ENCODE results near the gene TTF2.
"Not testable (repeated sequence)": the region's sequence is repeated elsewhere in the genome, so short reads cannot be mapped to it uniquely, and the experiment has no call there.

The TTF2 gene

DNA sequence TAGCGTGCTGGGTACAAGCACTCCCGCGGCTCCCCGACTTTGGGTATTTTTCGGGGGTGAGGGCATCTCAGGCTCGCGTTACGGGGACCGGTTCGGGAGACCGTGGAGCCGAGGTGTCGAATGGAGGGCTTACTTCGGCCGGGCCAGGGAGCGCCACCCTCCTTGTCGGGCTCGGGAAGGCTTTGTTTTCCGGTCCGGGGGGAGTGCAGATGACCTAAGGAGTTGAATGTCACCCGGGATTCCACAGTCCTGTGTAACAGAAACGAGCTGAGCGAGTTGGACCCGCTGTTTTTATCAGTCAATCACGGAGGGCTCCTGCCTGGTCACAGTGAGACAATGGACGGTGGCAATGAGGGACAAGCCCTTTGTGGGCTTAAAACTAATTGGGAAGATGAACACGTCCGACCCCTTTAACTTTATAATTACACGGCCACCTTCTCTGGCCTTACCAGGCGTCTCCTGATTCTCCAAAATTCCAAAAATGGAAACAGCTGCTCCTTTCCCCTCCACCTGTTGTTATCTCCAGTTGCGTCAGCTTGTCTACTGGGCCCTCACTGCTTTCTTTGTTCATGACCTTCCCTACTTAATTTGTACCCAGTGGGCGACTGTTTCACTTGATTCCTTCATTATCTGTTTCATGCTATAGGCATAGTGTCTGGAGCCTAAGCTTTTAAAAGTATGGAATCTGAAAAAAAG lies 62.4 kb downstream of the TTF2 start:
- no peak for DNase-seq

DNA sequence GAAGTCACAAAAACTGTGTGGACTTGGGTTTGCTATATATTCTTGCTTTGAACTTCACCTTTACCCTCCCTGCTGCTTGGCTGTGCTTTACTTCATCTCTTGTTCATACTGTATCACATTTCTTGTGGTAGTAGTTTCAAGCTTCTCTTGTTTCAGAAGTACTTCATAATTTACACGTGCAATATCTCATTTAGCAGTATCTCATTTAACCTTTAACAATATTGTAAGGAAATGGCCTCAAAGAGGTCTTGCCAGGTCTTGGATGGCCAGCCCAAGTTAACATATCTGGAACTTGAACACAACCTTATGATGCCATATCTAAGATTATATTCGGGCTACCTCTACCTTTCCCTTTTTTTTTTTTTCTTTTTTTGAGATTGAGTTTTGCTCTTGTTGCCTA lies 63.1 kb downstream of the TTF2 start:
- DNase-seq = no peak

DNA sequence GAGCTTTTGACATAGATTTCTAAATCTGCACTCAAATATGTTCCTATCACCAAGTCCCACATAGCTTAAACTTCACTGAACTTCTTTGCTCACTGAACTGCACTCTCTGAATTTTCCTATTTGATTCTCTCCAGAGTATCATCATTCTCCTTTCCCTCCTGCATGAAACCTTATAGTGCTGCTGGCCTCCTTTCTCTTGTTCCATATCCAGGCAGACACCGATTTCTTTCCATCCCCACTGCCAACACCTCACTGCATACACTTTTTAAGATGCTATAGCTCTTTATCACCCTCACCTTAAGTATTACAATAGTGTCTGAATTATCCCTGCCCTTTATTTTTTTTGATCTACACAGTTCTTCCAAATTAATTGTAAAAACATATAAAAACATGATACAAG lies 64.5 kb downstream of the TTF2 start:
- no peak for DNase-seq

DNA sequence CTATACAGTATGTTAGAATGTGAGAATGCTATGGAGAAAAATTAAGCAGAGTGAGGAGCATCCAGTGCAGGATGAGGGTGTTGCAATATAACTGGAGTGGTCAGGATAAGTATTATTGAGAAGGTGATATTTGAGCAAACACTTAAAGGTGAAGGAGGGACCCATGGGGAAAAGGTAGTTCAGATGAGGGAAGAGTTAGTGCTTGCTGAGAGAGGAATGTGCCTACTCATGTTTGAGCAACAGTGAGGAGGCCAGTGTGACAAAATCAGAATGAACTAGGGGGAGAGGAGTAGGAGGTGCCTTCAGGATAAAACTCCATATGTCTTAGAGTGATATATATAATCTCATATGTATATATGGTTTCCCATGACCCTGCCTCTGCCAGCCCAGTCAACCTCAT lies 67.7 kb downstream of the TTF2 start:
- DNase-seq = no peak

DNA sequence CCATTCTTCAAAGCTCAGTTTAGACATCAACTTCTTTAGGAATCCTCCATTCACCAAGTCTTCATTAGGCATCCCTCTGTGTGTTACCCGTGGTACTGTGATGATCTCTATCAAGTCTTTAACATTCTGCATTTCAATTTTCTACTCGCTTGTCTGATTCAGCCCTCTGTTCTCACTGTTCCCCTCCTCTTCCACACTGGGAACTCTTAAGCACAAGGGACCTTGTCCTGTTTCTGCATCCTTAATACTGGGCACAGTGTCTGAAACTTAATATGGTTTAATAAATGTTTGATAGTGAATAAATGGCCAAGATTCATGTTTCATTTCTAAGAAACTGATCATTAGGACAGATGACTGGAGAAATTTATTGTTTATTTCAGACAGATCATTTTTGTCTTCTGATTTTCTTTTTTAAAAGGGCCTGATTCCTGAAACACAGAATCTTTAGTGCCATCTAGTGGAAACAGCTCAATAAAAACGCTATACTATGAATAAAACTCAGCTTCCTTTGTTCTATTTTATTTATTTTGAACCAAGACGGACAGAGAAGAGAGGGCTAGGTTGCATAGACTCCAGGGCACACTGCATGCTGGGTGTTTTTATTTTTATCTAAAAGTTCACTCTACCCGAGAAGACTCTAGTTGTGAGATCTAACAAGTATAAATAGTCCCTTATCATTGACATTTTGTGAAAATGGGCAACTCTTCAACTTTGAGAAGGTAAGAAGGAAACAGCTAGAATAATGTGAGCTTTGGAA lies 68.4 kb downstream of the TTF2 start:
- no peak for DNase-seq

DNA sequence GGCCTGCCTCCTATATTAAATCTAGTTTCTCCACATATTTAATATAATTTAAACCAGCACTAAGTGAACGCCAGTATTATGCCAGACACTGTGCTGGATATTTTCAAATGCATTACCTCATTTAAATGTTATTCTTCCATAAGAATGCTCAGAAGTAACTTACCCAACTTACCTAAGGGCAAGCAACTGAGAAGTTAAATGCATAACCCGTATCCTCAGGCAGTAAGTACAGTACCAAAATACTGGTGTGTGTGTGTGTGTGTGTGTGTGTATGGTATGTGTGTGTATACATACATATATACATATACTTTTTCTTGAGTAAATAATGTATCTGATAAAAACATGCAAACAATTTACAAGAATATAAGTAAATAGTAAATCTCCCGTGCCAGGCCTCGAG lies 70.4 kb downstream of the TTF2 start:
- DNase-seq = no peak

DNA sequence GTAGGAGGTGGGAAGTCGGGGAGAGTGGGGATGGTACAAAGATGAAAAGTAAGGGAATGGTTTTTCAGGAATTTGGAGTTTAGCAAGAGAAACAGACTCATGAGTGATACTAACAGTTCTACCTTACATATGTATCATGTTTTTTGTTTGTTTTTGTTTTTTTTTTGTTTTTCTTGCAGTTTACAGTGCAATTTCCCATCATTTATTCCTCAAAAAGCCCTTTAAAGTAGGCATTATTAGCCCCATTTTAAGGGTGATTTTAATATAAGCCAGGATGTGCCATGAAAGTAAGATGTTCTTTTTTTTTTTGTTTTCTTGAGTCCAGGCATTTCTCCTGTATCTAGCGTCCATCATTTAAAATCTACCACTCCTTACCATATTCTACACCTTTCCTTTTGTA lies 75.2 kb downstream of the TTF2 start:
- DNase-seq = no peak

DNA sequence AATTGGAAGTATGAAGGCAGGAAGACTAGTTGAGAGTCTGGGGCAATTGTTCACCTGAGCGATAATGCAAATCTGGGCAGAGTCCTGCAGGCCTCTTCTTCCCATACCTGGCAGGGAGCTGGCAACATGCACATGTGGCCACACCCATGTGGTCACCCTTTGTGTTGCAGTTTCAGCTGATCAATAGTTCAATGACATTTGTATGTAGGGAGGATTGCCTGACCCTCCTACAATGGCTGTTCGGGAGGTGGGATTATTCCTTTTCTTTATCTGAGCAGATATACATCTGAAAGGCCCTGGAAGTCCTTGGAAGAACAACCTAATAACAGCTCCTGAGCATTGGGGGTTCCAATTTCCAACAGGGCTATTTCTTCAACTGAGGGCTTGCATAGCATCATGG lies 76.6 kb downstream of the TTF2 start:
- DNase-seq = no peak

DNA sequence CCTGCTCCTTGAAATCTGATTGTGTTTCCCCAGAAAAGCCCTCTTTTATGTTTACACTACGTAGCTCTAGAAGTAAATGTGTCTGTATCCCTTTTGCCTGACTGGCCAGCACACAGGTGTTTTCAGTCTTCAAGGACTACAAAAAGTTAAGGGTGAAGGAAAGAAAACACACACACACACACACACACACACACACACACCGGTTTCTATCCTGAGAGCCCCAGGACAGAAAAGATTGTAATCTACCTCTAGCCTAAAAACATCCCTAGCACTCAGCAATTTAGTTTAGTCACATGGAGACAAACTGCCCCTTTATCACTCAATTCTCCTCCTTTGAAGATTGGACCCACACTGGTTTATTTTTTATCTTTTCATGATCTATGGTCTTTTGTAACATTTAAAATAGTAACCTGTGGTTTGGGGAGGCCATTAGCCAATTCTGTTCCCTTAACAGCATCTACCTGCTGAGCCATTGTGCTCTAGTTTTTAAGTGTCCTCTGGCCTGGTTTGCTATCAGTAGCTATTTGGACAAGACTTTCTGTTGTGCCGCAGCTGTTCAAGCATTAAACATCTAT lies 77.2 kb downstream of the TTF2 start:
- no peak for DNase-seq

DNA sequence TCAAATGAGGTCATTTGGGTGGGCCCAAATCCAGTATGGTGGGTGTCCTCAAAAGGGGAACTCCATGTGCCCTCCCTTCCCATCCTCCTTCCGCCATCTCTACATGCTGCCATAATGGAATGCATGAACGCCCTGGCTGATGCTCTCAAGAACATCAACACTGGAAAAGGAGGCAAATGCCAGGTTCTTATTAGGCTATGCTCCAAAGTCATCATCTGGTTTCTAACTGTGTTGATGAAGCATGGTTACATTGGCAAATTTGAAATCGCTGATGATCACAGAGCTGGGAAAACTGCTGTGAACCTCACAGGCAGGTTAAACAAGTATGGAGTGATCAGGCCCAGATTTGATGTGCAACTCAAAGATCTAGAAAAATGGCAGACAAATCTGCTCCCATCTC lies 78.0 kb downstream of the TTF2 start:
- DNase-seq = no peak

DNA sequence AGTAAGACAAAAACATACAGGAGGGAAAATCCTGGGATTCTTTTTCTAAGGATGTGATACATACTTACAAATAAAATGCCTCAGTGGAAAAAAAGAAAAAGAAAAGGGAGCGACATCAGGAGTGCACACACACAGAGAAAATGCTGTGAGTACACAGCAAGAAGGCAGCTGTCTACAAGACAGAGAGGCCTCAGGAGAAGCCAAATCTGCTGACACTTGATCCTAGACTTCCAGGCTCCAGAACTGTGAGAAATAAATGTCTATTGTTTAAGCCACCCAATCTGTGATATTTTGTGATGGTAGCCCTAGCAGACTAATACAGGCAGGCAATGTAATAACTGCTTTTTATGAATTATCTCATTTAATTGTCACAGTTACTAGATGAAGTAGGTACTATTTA lies 78.4 kb downstream of the TTF2 start:
- DNase-seq = no peak

DNA sequence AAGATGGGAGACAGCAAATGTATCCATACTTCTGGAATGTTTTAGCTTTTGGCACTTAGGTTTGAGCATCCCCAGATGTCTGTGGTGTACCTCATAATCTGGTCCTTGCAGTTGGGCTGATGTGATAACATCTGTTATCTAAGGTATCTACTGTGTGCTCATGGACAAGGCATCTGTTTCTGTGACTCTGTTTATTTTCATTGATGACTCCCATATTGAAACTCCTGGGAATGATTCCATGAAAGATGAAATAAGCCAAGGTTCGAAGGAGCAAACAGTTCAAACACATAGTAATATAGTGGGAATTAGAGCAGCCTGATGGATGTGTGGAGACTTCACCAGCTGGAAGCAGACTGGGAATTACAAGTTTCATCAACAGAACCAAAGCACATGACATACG lies 82.1 kb downstream of the TTF2 start:
- no peak for DNase-seq

DNA sequence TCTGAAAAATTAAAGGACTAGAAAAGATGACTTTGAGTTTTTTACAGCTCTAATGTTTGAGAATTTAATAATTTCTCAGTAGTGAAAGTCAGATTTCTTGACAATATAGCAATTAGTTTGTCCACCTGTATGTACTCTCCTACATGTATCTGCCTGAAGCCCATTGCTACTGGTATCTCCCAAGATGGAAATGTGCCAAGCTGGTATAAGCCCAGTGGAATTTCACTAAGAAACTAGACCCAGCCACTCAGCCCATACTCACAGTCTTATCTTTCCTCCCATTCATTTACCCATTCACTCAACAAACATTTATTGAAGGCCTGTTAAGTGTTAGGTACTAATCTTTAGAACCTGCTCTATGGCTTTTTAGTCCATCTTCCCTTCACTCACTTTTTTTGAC lies 83.0 kb downstream of the TTF2 start:
- no peak for DNase-seq

DNA sequence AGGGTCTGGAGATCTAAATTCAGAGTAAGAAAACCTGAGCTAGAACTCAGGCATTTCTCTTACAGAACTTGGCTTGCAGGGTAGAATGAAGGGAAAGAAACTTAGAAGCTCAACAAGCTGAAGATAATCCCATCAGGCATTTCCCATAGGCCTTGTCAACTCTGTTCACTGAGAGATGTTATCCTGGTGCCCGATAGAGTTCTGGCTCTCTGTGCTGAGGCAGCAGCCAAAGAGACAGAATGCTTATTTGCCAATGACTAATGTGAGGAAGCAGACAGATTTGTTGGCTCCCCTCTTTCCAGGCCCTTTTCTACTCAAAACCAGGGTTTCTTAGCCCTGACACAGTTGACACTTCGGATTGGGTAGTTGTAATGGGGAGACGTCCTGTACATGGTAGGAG lies 83.7 kb downstream of the TTF2 start:
- no peak for DNase-seq

DNA sequence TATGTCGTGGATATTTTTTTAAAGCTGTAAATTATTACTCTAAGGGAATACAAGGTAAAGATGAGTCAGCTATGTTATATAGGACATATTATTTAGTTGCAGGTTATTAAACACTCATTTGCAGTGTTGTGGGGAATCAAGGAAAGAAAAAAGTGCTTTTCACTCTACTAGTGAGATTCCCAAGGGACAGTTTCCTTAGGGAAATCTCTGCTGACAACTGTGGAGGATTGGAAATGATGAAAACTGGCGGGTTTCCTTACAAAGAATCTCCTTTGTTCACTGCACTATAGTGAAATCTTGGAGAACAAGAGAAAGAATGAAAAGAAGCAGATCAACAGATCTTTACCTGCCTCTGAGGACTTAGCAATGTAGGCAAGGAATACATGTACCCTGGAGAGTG lies 85.9 kb downstream of the TTF2 start:
- DNase-seq = no peak

DNA sequence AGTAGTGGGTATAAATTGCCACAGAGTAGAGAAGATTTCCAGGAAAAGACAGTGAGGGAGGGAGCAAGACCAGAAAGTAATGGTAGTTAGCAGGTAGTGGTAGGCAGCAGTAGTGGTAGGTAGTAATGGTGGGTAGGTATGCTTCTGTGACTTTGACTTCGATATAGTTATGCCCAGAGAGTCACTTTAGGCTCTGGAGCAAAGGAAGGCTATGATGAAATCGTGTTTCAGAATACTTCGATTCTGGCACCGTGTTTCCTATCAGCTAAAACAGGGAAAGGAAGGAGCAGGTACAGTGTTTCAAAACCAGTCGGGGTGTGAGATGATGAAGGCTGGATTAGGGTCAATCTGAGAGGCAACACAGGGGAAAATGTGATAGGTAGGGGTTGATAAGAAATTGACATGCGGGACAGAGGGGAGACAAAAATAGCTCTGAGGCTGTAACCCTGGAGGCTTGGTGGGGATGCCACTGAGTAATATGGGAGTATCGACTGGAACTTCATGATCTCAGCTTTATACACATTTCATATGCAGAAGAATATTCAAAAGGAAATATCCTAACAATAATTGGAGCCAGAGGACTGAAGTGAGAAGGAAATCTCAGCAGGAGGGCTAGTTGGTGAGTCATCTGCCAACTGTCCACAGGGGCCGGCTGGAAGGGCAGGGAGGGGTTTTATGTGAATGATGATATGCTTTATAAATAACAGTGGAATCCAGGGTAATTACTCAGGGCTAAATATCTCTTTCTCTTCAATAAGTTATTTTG lies 86.6 kb downstream of the TTF2 start:
- DNase-seq = no peak

DNA sequence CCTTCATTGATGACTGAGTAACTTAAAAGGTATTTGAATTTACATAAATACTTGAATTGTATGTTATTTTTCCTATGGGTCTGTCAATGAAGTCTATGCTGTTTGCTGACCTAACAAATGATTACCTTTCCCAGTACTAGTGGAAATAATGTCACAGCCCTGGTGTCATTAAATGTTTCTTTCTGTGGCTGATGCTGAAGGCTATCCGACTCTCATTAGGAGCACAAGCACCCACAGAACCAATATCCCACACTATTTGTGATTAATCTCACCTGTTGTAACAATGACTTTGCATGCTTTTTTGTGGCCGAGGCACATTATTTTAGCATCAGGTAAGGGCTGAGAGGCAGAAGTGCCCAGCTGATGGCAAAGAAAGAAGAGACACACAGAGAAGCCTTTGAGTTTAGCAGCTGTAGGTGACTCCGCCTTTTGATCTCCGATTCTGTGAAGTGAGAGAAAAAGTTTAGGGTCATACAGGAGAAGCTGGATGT lies 87.3 kb downstream of the TTF2 start:
- no peak for DNase-seq

DNA sequence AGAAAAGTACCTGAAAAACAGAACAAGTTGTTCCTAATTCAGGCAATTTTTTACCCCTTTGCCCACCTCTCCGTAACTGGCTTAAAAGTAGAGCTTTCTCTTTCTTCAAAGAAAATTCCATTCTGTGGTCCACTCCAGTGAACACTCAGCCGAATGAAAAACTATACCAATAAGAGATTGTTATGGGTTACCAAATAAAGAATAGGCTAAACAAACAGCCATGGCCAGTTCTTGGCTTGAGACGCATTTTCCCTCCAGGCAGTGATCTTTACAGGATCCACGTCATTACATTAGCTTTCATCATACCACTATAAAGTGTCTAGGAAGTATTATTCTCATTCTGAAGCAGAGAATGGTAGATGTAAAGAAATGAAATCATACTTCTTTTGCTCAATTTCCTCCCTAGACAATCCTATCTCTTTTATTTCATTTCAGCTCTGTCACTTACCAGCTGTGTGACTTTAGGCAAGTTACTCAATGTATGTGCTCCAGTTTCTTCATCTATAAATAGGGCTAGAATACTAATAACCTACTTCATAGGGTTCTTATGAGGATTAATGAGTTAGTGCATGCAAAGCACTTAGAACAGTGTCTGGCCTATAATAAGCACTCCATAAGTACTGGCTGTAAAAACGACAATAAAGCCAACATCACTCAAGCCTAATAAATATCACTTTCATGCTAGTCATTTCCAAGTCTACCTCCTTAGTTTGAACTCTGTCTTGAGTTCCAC lies 87.9 kb downstream of the TTF2 start:
- no peak for DNase-seq

DNA sequence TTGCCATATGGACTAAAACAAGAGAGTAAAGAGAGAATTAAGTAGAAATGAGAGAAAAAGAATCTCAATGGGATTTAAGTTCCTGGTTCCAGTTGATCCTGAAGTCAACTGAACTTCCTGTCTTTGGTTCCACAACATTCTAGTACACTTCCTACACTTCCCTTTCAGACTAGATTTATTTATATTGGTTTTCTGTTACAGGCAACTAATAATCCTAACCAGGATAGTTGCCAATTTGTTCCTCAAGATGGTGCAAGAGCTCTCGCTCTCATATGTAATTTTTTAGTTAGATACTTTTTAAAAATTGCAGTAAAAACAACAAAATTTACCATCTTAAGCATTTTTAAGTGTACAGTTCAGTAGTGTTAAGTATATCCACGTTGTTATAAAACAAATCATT lies 90.2 kb downstream of the TTF2 start:
- no peak for DNase-seq

DNA sequence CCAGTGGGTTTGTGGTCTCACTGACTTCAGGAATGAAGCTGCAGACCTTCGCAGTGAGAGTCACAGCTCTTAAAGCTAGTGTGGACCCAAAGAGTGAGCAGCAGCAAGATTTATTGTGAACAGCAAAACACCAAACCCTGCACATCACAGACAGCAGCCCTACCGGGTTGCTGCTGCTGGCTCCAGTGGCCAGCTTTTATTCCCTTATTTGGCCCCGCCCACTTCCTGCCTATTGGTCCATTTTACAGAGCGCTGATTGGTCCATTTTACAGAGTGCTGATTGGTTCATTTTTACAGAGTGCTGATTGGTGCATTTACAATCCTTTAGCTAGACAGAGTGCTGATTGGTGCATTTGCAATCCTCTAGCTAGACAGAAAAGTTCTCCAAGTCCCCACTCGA lies 91.2 kb downstream of the TTF2 start:
- not testable (repeated sequence) for DNase-seq
